HEK293T (cell line): ENCODE data around the gene KRT74.

ENCODE experiments used
- CTCF ChIA-PET: fragments of 350-600 bp; formaldehyde crosslinking; extraction: SDS; loops from one replicate; lab custom pipeline; 2021; ENCODE audit warnings: antibody characterized with exemption, inconsistent platforms; lab: Yijun Ruan, JAX
- POLR2A ChIA-PET: fragments of 350-600 bp; formaldehyde crosslinking; extraction: SDS; loops from one replicate; lab custom pipeline; 2020; ENCODE audit warnings: antibody characterized with exemption, inconsistent platforms; lab: Yijun Ruan, JAX
- DNase-seq: peaks from one replicate; pipeline ENCODE4 v3.0.0; 2012; ENCODE audit warnings: mixed read lengths; ENCODE audit errors: extremely low spot score
- ARNT ChIP-seq: fragments of 450-650 bp; IDR thresholded peaks from 2 replicates; pipeline ENCODE4 v1.6.1; 2017; ENCODE audit warnings: mild to moderate bottlenecking
- BHLHE40 ChIP-seq: fragments of 450-650 bp; IDR thresholded peaks from 2 replicates; pipeline ENCODE4 v1.6.1; 2016; ENCODE audit warnings: mild to moderate bottlenecking, moderate library complexity, borderline replicate concordance
- CTBP1 ChIP-seq: fragments of 450-650 bp; IDR thresholded peaks from 2 replicates; pipeline ENCODE4 v1.6.1; 2016; ENCODE audit warnings: borderline replicate concordance
- ELF4 ChIP-seq: fragments of 450-650 bp; IDR thresholded peaks from 2 replicates; pipeline ENCODE4 v1.6.1; 2017; ENCODE audit warnings: antibody characterized with exemption
- FOXA1 ChIP-seq: fragments of 450-650 bp; IDR thresholded peaks from 2 replicates; pipeline ENCODE4 v1.6.1; 2016; ENCODE audit warnings: mild to moderate bottlenecking
- FOXK2 ChIP-seq: fragments of 450-650 bp; IDR thresholded peaks from 2 replicates; pipeline ENCODE4 v1.6.1; 2016; ENCODE audit warnings: mild to moderate bottlenecking
- FOXM1 ChIP-seq: fragments of 450-650 bp; IDR thresholded peaks from 2 replicates; pipeline ENCODE4 v1.6.1; 2017; ENCODE audit warnings: mild to moderate bottlenecking, borderline replicate concordance
- HDGF ChIP-seq: fragments of 450-650 bp; IDR thresholded peaks from 2 replicates; pipeline ENCODE4 v1.6.1; 2017; ENCODE audit warnings: antibody characterized with exemption, borderline replicate concordance
- L3MBTL2 ChIP-seq: fragments of 450-650 bp; conservative IDR thresholded peaks from 2 replicates; pipeline ENCODE4 v1.6.1; 2016; ENCODE audit warnings: mild to moderate bottlenecking
- LEF1 ChIP-seq: fragments of 450-650 bp; IDR thresholded peaks from 2 replicates; pipeline ENCODE4 v1.6.1; 2017; ENCODE audit warnings: mild to moderate bottlenecking, borderline replicate concordance
- NFRKB ChIP-seq: fragments of 450-650 bp; IDR thresholded peaks from 2 replicates; pipeline ENCODE4 v1.6.1; 2016; ENCODE audit warnings: mild to moderate bottlenecking, moderate library complexity
- PKNOX1 ChIP-seq: fragments of 450-650 bp; IDR thresholded peaks from 2 replicates; pipeline ENCODE4 v1.6.1; 2016
- SP1 ChIP-seq: fragments of 450-650 bp; IDR thresholded peaks from 2 replicates; pipeline ENCODE4 v1.6.1; 2017
- SUZ12 ChIP-seq: fragments of 450-650 bp; IDR thresholded peaks from 2 replicates; pipeline ENCODE4 v1.6.1; 2016; ENCODE audit warnings: mild to moderate bottlenecking
- TARDBP ChIP-seq: fragments of 450-650 bp; IDR thresholded peaks from 2 replicates; pipeline ENCODE4 v1.6.1; 2016
- ZNF384 ChIP-seq: fragments of 450-650 bp; IDR thresholded peaks from 2 replicates; pipeline ENCODE4 v1.6.1; 2016

KRT74 gene

GRCh38 chr12:52573743-52574142 lies at the start of gene KRT74:
Gene KRT74 (minus strand): TSS chr12:52573843. CDS start chr12:52573777, 66 bp downstream.
- CTCF ChIA-PET, result interaction anchor here (1.2 kb wide), 1 partner anchor 234 kb away, joined by 5 read pairs; no protein-coding TSS in a partner anchor
- POLR2A ChIA-PET, result no interaction called here

DNA sequence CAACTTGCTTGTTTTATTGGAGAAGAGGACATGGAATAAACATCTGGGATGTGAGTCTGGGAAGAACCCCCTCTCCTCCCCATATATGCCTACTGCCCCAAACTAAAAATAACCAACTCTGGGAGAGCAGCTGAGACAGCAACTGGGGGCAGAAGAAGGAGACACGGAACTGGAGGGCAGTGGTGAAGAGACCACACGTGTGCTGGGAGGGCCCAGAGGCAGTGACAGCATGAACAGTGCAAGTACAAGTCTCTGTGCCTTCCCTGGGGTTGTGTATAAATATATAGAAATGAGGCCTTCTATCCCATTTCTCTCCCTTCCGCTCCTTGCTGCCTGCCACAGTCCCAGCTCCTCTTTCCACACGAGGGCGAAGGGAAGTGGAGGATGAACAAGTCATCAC lies 48.7 kb upstream of the KRT74 start:
- TF ChIP-seq FOXK2 (no peak), LEF1 (no peak), ELF4 (no peak), FOXA1 (no peak), TARDBP (no peak), FOXM1 (no peak), L3MBTL2 (no peak), ZNF384 (no peak), SP1 (no peak), ARNT (no peak), NFRKB (no peak), CTBP1 (no peak)
- POLR2A ChIA-PET, result no interaction called here
- CTCF ChIA-PET, result no interaction called here
- DNase-seq, result no peak

More at GRCh38 chr12:52573743-52574142, at the start of gene KRT74:
- DNase-seq, result no peak
- TF ChIP-seq BHLHE40 (no peak), ELF4 (no peak), HDGF (no peak), FOXA1 (no peak), CTBP1 (no peak), L3MBTL2 (no peak), TARDBP (no peak), ARNT (no peak), ZNF384 (no peak), SP1 (no peak), NFRKB (no peak), LEF1 (no peak), FOXM1 (no peak), PKNOX1 (no peak), FOXK2 (no peak), SUZ12 (no peak)

- ChIA-PET POLR2A (no interaction called here), CTCF (interaction anchor here (1.0 kb wide), 1 partner anchor 10 kb away, joined by 9 read pairs; no protein-coding TSS in a partner anchor)
- TF ChIP-seq NFRKB, result no peak
- no peak for TF ChIP-seq TARDBP
- no peak for TF ChIP-seq ARNT
- no peak for TF ChIP-seq FOXK2
- TF ChIP-seq BHLHE40, result no peak
- TF ChIP-seq HDGF, result no peak
- no peak for TF ChIP-seq SP1
- TF ChIP-seq ZNF384, result no peak
- no peak for TF ChIP-seq FOXM1
- no peak for TF ChIP-seq LEF1
- TF ChIP-seq L3MBTL2, result no peak
- TF ChIP-seq FOXA1, result no peak
- TF ChIP-seq PKNOX1, result no peak
- no peak for TF ChIP-seq CTBP1
- TF ChIP-seq ELF4, result no peak
- no peak for TF ChIP-seq SUZ12
- no peak for DNase-seq
These were observed 45.2 kb upstream of the KRT74 start for GRCh38 chr12:52618866-52619265.

DNA sequence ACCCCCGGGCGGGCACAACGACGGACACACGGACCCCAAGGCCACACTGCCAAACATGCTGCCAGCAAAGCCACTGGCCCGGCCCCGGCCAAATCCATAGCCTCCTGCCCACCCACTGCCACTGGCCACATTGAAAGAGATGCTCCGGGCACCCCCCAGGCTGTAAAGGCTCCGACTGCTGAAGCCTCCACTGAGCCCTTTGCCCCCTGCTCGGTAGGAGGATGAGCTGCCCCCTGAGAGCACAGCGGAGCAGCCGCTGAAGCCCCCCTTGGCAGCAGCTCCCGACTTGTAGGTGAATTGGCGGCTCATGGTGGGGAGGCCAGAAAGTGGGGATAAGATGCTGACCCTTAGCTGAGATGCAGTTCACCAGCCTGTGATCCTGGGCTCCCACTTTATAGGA lies 44.6 kb upstream of the KRT74 start, which contains the start of gene KRT73:
KRT73 (minus strand) TSS at position 344 of the 400 bp plus-strand sequence; CDS start at position 309, 35 bp downstream.
- ChIA-PET POLR2A (no interaction called here), CTCF (no interaction called here)
- TF ChIP-seq TARDBP (no peak), ARNT (no peak), SUZ12 (no peak), ELF4 (no peak)
- no peak for DNase-seq

- no peak for DNase-seq
- ChIA-PET POLR2A (no interaction called here), CTCF (no interaction called here)
- TF ChIP-seq TARDBP (no peak), CTBP1 (no peak), HDGF (no peak), ELF4 (no peak), ZNF384 (no peak), SUZ12 (no peak), BHLHE40 (no peak), NFRKB (no peak), FOXA1 (no peak), ARNT (no peak), L3MBTL2 (no peak), SP1 (no peak), FOXM1 (no peak)
These were observed 43.8 kb upstream of the KRT74 start for GRCh38 chr12:52617403-52617785.

DNA sequence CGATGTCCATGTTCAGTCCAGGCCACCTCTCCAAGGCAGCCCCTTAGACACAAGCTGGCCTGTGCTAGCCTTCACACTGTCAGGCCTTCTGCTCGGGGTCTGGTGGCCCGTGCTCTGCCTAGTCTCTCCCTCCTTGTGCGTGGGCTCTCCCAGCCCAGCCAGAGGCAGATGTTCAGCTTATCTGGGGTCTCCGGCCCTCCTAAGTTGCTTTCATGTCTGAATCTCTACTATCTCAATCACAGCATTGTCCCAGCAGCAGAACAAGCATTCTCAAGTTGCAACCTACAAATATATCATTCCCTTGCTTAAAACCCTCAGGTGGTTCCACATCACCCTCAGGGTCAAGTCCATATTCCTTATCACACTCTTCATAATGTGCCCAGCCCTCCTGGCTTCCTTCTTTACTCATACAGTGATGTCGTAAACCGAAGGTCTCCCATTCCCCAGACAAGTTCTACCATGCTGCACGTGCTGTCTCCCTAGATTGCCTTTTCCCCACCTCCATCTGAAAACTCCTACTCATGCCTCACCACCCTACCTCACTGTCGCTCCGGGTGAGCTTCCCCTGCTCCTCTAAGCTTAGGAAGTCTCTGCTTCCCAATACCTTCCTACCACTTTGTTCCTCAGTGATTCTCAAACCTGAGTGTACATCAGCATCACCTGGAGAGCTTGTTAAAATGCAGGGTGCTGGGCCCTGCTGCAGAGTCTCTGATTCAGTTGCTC lies 43.2 kb upstream of the KRT74 start:
- POLR2A ChIA-PET, result no interaction called here
- DNase-seq, result no peak
- CTCF ChIA-PET, result no interaction called here
- TF ChIP-seq LEF1, result no peak
- no peak for TF ChIP-seq ELF4
- no peak for TF ChIP-seq CTBP1
